B cell (primary cell): Measurements from ENCODE around the gene NOS1AP. TPM values are rescaled to one million over a fixed set of nuclear protein-coding genes. Genes with fewer than 3 reads are reported as not detected.

Source experiments
- ATAC-seq: fragments of 200-7000 bp; cut with Tn5 transposase; one replicate; pipeline ENCODE4 v1.10.0; 2021; ENCODE audit warnings: low read depth, mild to moderate bottlenecking, moderate number of reproducible peaks, moderate library complexity
- CTCF ChIA-PET: fragments of 350-600 bp; sonication (Branson Sonifier 250); formaldehyde crosslinking; loops from one replicate; lab custom pipeline; 2021; ENCODE audit warnings: antibody characterized with exemption, inconsistent platforms; lab: Charles Lee
- POLR2A ChIA-PET: fragments of 350-600 bp; sonication (Branson Sonifier 250); formaldehyde crosslinking; loops from one replicate; lab custom pipeline; 2021; ENCODE audit warnings: antibody characterized with exemption; lab: Charles Lee
- DNase-seq: peaks from one replicate; pipeline ENCODE4 v3.0.0; 2013
- H2AFZ ChIP-seq: 2 replicates; pipeline ENCODE4 v1.6.1; 2012; ENCODE audit warnings: mild to moderate bottlenecking, low read depth, low read length; ENCODE audit not compliant: insufficient read depth, poor library complexity, severe bottlenecking
- H3K27ac ChIP-seq, 2 donors: 1 replicate in 1 of 2; 2 replicates in 1 of 2; pipeline ENCODE4 v1.5.1; 2012 to 2013; ENCODE audit warnings: low read length in 2 of 2, mild to moderate bottlenecking in 2 of 2, moderate library complexity in 1 of 2
- H3K27me3 ChIP-seq, 4 experiments: fragments of 200-600 bp in 1 of 4; sonication (generic) in 1 of 4; replicated peaks in 1 of 4; 1 replicate in 2 of 4; 2 replicates in 2 of 4; pipeline versions ENCODE4 v1.6.1 to v1.7.0; 2013 to 2016; ENCODE audit warnings: low read length in 3 of 4, mild to moderate bottlenecking in 2 of 4, mixed read lengths in 1 of 4, moderate library complexity in 1 of 4; ENCODE audit not compliant: insufficient read depth in 4 of 4, control insufficient read depth in 3 of 4; ENCODE audit errors: control extremely low read depth in 1 of 4
- H3K36me3 ChIP-seq, 2 experiments: replicated peaks in 1 of 2; 1 replicate in 1 of 2; 2 replicates in 1 of 2; pipeline versions ENCODE4 v1.6.1 to v1.7.1; 2013; ENCODE audit warnings: low read length in 1 of 2; ENCODE audit not compliant: insufficient read depth in 2 of 2, control insufficient read depth in 1 of 2; ENCODE audit errors: control extremely low read depth in 1 of 2, extremely low read depth in 1 of 2
- H3K4me1 ChIP-seq, 2 donors: fragments of 200-600 bp in 1 of 2; sonication (generic) in 1 of 2; 1 replicate in 1 of 2; 2 replicates in 1 of 2; pipeline versions ENCODE4 v1.5.1 to v1.6.1; 2013 to 2017; ENCODE audit warnings: low read length in 2 of 2; ENCODE audit not compliant: control insufficient read depth in 2 of 2, insufficient read depth in 2 of 2
- H3K4me2 ChIP-seq: replicated peaks from 2 replicates; pipeline ENCODE3; 2012; ENCODE audit warnings: mild to moderate bottlenecking, low read depth, low read length; ENCODE audit not compliant: poor library complexity, severe bottlenecking
- H3K4me3 ChIP-seq, 5 experiments: fragments of 200-600 bp in 1 of 5; sonication (generic) in 1 of 5; 1 replicate in 3 of 5; 2 replicates in 2 of 5; pipeline versions ENCODE4 v1.5.1 to v1.7.0; 2011 to 2016; ENCODE audit warnings: low read length in 4 of 5, mild to moderate bottlenecking in 4 of 5, low read depth in 2 of 5, control low read depth in 1 of 5, moderate library complexity in 1 of 5; ENCODE audit not compliant: insufficient read depth in 1 of 5; ENCODE audit errors: control extremely low read depth in 1 of 5, extremely low read depth in 1 of 5
- H3K79me2 ChIP-seq: fragments of 200-600 bp; sonication (generic); one replicate; pipeline ENCODE4 v1.6.0; 2016; ENCODE audit warnings: low read length; ENCODE audit not compliant: control insufficient read depth, insufficient read depth
- H3K9ac ChIP-seq: fragments of 200-600 bp; sonication (generic); 2 replicates; pipeline ENCODE4 v1.6.1; 2017; ENCODE audit warnings: mild to moderate bottlenecking, low read length, moderate library complexity
- H3K9me3 ChIP-seq, 3 donors: one replicate each; pipeline versions ENCODE4 v1.6.1 to v1.7.1; 2013; ENCODE audit warnings: low read length in 2 of 3; ENCODE audit not compliant: control insufficient read depth in 2 of 3, insufficient read depth in 1 of 3; ENCODE audit errors: control extremely low read depth in 1 of 3
- H4K20me1 ChIP-seq: 2 replicates; pipeline ENCODE4 v1.6.0; 2012; ENCODE audit warnings: mild to moderate bottlenecking, low read length; ENCODE audit not compliant: insufficient read depth, control insufficient read depth, poor library complexity, severe bottlenecking
- H3K27ac Mint-ChIP-seq: one replicate; pipeline ENCODE4 v1.8.0; 2021; ENCODE audit warnings: mixed read lengths
- H3K27me3 Mint-ChIP-seq: one replicate; pipeline ENCODE4 v1.8.0; 2021; ENCODE audit warnings: mixed read lengths
- H3K4me1 Mint-ChIP-seq: one replicate; pipeline ENCODE4 v1.8.0; 2021; ENCODE audit warnings: mixed read lengths
- H3K4me3 Mint-ChIP-seq: one replicate; pipeline ENCODE4 v1.8.0; 2021; ENCODE audit warnings: mixed read lengths
- H3K9me3 Mint-ChIP-seq: one replicate; pipeline ENCODE4 v1.8.0; 2022; ENCODE audit warnings: mixed read lengths; ENCODE audit not compliant: insufficient read depth
- EZH2 ChIP-seq: IDR thresholded peaks from 2 replicates; pipeline ENCODE4 v1.6.1; 2012; ENCODE audit warnings: borderline replicate concordance, low read depth, mild to moderate bottlenecking, moderate library complexity, low read length; ENCODE audit not compliant: insufficient read depth, poor library complexity, severe bottlenecking
- WGBS: methylation state at CpG from one replicate; pipeline ENCODE4 v1.1.5; 2013; ENCODE audit warnings: missing lambda C conversion rate; ENCODE audit not compliant: insufficient coverage; 5-methylcytosine and 5-hydroxymethylcytosine counted together
- intact Hi-C: fragments of 100-400 bp; cut with micrococcal nuclease; formaldehyde crosslinking; loops from one replicate; pipeline ENCODE4 v1.10.0; 2022
- polyA plus RNA-seq: library from polyadenylated mRNA; depleted of rRNA; stranded (reverse); fragments of >200 nt; gene quantifications from 2 replicates; pipeline ENCODE4 v1.2.3, GENCODE V29; 2012
- total RNA-seq, 2 donors: library from RNA; stranded (reverse); fragments of 120-200 nt in 1 of 2; gene quantifications; 1 replicate in 1 of 2; 2 replicates in 1 of 2; pipeline versions ENCODE4 v1.2.3 to v1.2.4, GENCODE V29; 2013 to 2022
- TF ChIP-seq, protein P1 (sequence below): fragments of 200-600 bp; IDR thresholded peaks from one replicate; pipeline ENCODE4 v1.8.0; 2022; ENCODE audit warnings: antibody characterized with exemption, mild to moderate bottlenecking

Gene NOS1AP
- total and polyA plus RNA-seq, 2 donors (not counting 1 experiment from before 2014, with no cell fraction given): 0.32 TPM; not detected in 1

DNA sequence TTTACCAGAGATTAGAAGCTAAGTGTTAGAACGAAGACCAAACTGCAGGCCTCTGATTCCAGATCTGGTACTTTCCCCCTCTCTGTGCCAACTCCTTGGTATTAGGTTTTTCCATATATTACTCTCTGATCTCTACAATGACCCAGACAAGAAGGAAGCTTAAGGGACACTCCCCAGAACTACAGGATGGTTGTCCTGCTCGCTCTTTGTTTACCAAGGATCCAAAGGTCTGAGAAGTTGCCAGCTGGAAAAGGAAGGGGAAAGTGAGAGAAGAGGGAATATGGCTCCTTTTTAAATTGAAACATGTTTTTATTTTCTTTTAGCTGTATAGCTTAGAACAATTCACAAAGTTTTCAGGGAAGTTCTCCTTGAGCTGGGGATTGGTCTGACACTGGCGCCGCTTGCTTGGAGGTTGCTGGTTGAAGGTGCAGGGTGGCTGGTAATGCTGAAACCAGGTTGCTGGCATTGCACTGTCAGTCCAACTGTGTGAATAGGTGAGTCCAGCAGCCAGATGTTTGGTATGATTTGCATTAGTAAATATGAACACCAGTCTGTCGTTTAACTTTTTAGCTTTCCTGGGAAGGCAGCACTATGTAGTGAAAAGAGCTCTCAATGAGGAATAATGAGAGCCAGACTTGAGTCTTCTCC, 89.3 kb downstream of the NOS1AP start:
- H3K36me3 ChIP-seq: no peaks in the 10 kb centered on the region
- 100% methylated on average over 2 of the region's 5 CpGs for WGBS
- H3K4me3 Mint-ChIP-seq: no peak overlapping the region
- no peaks in the 10 kb centered on the region for H4K20me1 ChIP-seq
- no peaks in the 10 kb centered on the region for H3K4me1 Mint-ChIP-seq
- no peak for TF ChIP-seq EZH2
- TF ChIP-seq, protein P1, sequence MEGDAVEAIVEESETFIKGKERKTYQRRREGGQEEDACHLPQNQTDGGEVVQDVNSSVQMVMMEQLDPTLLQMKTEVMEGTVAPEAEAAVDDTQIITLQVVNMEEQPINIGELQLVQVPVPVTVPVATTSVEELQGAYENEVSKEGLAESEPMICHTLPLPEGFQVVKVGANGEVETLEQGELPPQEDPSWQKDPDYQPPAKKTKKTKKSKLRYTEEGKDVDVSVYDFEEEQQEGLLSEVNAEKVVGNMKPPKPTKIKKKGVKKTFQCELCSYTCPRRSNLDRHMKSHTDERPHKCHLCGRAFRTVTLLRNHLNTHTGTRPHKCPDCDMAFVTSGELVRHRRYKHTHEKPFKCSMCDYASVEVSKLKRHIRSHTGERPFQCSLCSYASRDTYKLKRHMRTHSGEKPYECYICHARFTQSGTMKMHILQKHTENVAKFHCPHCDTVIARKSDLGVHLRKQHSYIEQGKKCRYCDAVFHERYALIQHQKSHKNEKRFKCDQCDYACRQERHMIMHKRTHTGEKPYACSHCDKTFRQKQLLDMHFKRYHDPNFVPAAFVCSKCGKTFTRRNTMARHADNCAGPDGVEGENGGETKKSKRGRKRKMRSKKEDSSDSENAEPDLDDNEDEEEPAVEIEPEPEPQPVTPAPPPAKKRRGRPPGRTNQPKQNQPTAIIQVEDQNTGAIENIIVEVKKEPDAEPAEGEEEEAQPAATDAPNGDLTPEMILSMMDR: no peak
- H3K4me1 ChIP-seq: no peaks in the 10 kb centered on the region
- H3K27ac ChIP-seq: no peak overlapping the region
- H3K9me3 ChIP-seq: no peaks in the 10 kb centered on the region
- H3K9me3 Mint-ChIP-seq: no peaks in the 10 kb centered on the region
- ATAC-seq (no peak), DNase-seq (no peak)
- ChIA-PET POLR2A (no interaction called here), CTCF (no interaction called here)
- intact Hi-C loops: no loop called here
- peaks cover 0 to 3% (median 0%) of the 10 kb centered on the region in 4 experiments for H3K27me3 ChIP-seq
- H3K27ac Mint-ChIP-seq: no peak overlapping the region
- no peak overlapping the region for H3K4me3 ChIP-seq
- H3K79me2 ChIP-seq: no peaks in the 10 kb centered on the region
- H3K9ac ChIP-seq: no peak overlapping the region
- no peak overlapping the region for H3K4me2 ChIP-seq
- peaks cover 32% of the 10 kb centered on the region for H3K27me3 Mint-ChIP-seq
- H2AFZ ChIP-seq: no peak overlapping the region

DNA sequence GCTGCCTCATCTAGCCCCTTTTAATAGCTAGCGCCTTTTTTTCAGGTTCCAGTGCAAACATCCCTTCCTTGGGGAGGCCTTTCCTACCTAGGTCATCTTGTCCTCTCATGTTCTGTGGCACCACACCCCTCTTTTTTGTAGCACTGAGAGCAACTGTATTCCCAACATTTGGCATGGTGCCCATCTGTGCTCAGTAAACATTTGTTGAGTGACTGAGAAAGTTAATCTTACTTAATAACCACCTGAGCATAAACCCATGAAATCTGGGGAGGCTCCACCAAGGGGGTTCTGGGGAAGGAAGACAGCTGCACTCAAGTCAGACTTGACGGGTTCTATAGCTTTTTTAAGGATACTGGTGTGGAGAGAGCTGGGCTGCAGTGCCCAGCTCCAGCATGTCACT, 90.0 kb downstream of the NOS1AP start:
- intact Hi-C loops: no loop called here

More for the DNA sequence above, 90.0 kb downstream of the NOS1AP start:
- no peak for DNase-seq
- ChIA-PET POLR2A (no interaction called here), CTCF (no interaction called here)
- no peak overlapping the region for H3K9ac ChIP-seq
- Mint-ChIP-seq H3K4me1 (no peaks in the 10 kb centered on the region), H3K9me3 (no peaks in the 10 kb centered on the region), H3K27ac (no peak overlapping the region), H3K4me3 (no peak overlapping the region), H3K27me3 (peaks cover 38% of the 10 kb centered on the region)
- H3K27me3 ChIP-seq: peaks cover 0 to 3% (median 0%) of the 10 kb centered on the region in 4 experiments
- no peaks in the 10 kb centered on the region for H3K36me3 ChIP-seq
- no peak for ATAC-seq
- H2AFZ ChIP-seq: no peak overlapping the region
- no peaks in the 10 kb centered on the region for H3K79me2 ChIP-seq
- no peak overlapping the region for H3K4me3 ChIP-seq
- H3K4me2 ChIP-seq: no peak overlapping the region
- no peak for TF ChIP-seq EZH2
- TF ChIP-seq, protein P1: no peak
- WGBS: 87% methylated on average over 2 of the region's 2 CpGs
- no peaks in the 10 kb centered on the region for H3K9me3 ChIP-seq
- H3K4me1 ChIP-seq: no peaks in the 10 kb centered on the region
- no peak overlapping the region for H3K27ac ChIP-seq
- no peaks in the 10 kb centered on the region for H4K20me1 ChIP-seq
